HL-60/S4 treated with retinoic acid at 250 ng/mL for 4 days and 3 days (cell line): Measurements from ENCODE around the gene THSD7A.

Experiments used
- in situ Hi-C: fragments of 300-500 bp; cut with MboI; formaldehyde crosslinking; loops from 2 replicates; pipeline ENCODE4 v1.7.0; 2022; ENCODE audit warnings: low sequenced_read_pairs

Gene THSD7A

GRCh38 chr7:11358637-11359036, 473.4 kb downstream of the THSD7A start:
- in situ Hi-C loops = no loop called here

- in situ Hi-C loops = no loop called here
Measured at GRCh38 chr7:11355399-11356005, 476.5 kb downstream of the THSD7A start.

GRCh38 chr7:11346302-11346701, 485.7 kb downstream of the THSD7A start:
- in situ Hi-C loops = no loop called here

GRCh38 chr7:11345621-11346020, 486.4 kb downstream of the THSD7A start:
- in situ Hi-C loops = no loop called here

- in situ Hi-C loops = no loop called here
Measured at GRCh38 chr7:11343818-11344413, 488.1 kb downstream of the THSD7A start.

GRCh38 chr7:11343136-11343535, 488.9 kb downstream of the THSD7A start:
- in situ Hi-C loops = no loop called here

- in situ Hi-C loops = no loop called here
Measured at GRCh38 chr7:11341285-11341944, 490.6 kb downstream of the THSD7A start.

- in situ Hi-C loops = no loop called here
Measured at GRCh38 chr7:11336432-11336831, 495.6 kb downstream of the THSD7A start.

GRCh38 chr7:11335947-11336346, 496.1 kb downstream of the THSD7A start:
- in situ Hi-C loops = no loop called here

GRCh38 chr7:11332865-11333228, 499.2 kb downstream of the THSD7A start:
- in situ Hi-C loops = no loop called here

- in situ Hi-C loops = no loop called here
Measured at GRCh38 chr7:11332186-11332864, 499.7 kb downstream of the THSD7A start.

- in situ Hi-C loops = no loop called here
Measured at GRCh38 chr7:11331128-11332102, 500.6 kb downstream of the THSD7A start.

- in situ Hi-C loops = no loop called here
Measured at GRCh38 chr7:11330717-11331116, 501.3 kb downstream of the THSD7A start.

GRCh38 chr7:11330208-11330607, 501.8 kb downstream of the THSD7A start:
- in situ Hi-C loops = no loop called here

- in situ Hi-C loops = no loop called here
Measured at GRCh38 chr7:11329626-11330025, 502.4 kb downstream of the THSD7A start.

GRCh38 chr7:11328309-11328708, 503.7 kb downstream of the THSD7A start:
- in situ Hi-C loops = no loop called here

- in situ Hi-C loops = no loop called here
Measured at GRCh38 chr7:11327633-11328032, 504.4 kb downstream of the THSD7A start.
